ACC112 (cell line): ENCODE measurements around the gene PREP.
"Not testable (repeated sequence)": the region's sequence is repeated elsewhere in the genome, so short reads cannot be mapped to it uniquely, and the experiment has no call there.

Source experiments
- H2AFZ ChIP-seq: fragments of 200-600 bp; sonication (generic); one replicate; pipeline ENCODE4 v1.6.0; 2017; ENCODE audit warnings: antibody characterized with exemption, low read length; ENCODE audit not compliant: unreplicated experiment
- H3K27ac ChIP-seq: fragments of 200-600 bp; sonication (generic); 2 replicates; pipeline ENCODE4 v1.5.1; 2014; ENCODE audit warnings: low read depth, mild to moderate bottlenecking, antibody characterized with exemption, low read length, moderate library complexity
- H3K27me3 ChIP-seq: fragments of 200-600 bp; sonication (generic); 2 replicates; pipeline ENCODE4 v1.6.1; 2014; ENCODE audit warnings: mild to moderate bottlenecking, antibody characterized with exemption, low read length, moderate library complexity, mixed read lengths; ENCODE audit not compliant: insufficient read depth
- H3K36me3 ChIP-seq: fragments of 200-600 bp; sonication (generic); 2 replicates; pipeline ENCODE4 v1.6.1; 2016; ENCODE audit warnings: mild to moderate bottlenecking, antibody characterized with exemption, low read length, moderate library complexity, mixed read lengths; ENCODE audit not compliant: insufficient read depth
- H3K4me1 ChIP-seq: fragments of 200-600 bp; sonication (generic); one replicate; pipeline ENCODE4 v1.6.1; 2016; ENCODE audit warnings: low read length, mixed read lengths; ENCODE audit not compliant: insufficient read depth, unreplicated experiment, control insufficient read depth
- H3K4me3 ChIP-seq: fragments of 200-600 bp; sonication (generic); 2 replicates; pipeline ENCODE4 v1.5.1; 2014; ENCODE audit warnings: mild to moderate bottlenecking, low read depth, low read length
- H3K79me2 ChIP-seq: fragments of 200-600 bp; sonication (generic); one replicate; pipeline ENCODE4 v1.6.0; 2016; ENCODE audit warnings: low read length; ENCODE audit not compliant: control insufficient read depth, unreplicated experiment, insufficient read depth

The PREP gene

GRCh38 chr6:105250533-105250932 is 152.3 kb downstream of the PREP start:
- Histone ChIP-seq H3K4me1 (no peaks in the 10 kb centered on the region), H3K27me3 (no peaks in the 10 kb centered on the region), H3K36me3 (no peaks in the 10 kb centered on the region), H3K79me2 (no peaks in the 10 kb centered on the region), H3K27ac (no peak overlapping the region), H3K4me3 (no peak overlapping the region), H2AFZ (no peak overlapping the region)

DNA sequence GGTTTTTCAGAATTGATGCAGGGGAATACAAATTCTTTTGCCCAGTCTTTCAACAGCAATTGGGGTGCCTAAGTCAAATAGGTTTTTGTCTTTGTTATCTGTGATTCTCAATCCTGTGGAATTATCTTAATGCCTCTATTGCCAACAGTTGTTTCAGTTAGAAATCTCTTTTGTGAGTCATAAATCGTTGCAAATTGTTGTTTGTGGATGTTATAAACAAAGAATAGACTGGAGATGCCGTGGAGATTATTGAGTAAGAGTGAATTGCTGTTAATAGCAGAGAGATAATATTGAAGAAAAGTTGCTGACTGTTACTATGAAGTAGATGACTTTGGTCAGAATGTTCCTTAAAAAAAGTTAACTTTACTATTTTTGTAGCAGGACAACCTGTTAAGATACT is 159.4 kb downstream of the PREP start:
- Histone ChIP-seq H3K36me3 (no peaks in the 10 kb centered on the region), H3K4me3 (no peak overlapping the region), H3K79me2 (no peaks in the 10 kb centered on the region), H3K27me3 (peaks cover 23% of the 10 kb centered on the region), H2AFZ (no peak overlapping the region), H3K27ac (no peak overlapping the region), H3K4me1 (no peaks in the 10 kb centered on the region)

DNA sequence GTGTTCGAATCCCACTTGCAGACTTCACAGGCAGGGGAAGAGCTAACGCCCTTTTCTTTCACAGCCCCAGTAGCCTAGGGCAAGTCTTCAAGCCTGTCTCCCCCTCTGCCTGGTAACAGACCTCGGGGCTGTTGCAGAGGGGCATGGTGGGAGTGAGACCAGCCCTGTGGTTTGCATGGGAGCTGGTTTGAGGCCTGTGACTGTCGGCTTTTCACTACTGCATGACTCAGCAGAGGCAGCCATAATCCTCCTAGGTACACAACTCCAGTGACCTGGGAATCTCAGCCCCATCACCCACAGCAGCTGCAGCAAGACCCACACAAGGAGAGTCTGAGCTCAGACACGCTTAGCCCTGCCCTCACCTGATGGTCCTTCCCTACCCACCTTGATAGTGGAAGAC is 167.7 kb downstream of the PREP start:
- H3K36me3 ChIP-seq = 0 out of 2 replicates have a peak, but pooled peaks cover 4% of the 10 kb centered on the region
- H2AFZ ChIP-seq = no peak overlapping the region
- H3K27ac ChIP-seq = no peak overlapping the region
- H3K79me2 ChIP-seq = no peaks in the 10 kb centered on the region
- H3K4me1 ChIP-seq = no peaks in the 10 kb centered on the region
- 0 out of 2 replicates have a peak, but pooled peaks cover 12% of the 10 kb centered on the region for H3K27me3 ChIP-seq
- H3K4me3 ChIP-seq = no peak overlapping the region

GRCh38 chr6:105231771-105232170 is 171.1 kb downstream of the PREP start:
- not testable (repeated sequence) for H3K4me1 ChIP-seq, H2AFZ ChIP-seq, H3K4me3 ChIP-seq, H3K27ac ChIP-seq, H3K36me3 ChIP-seq, H3K27me3 ChIP-seq, H3K79me2 ChIP-seq
